HEK293T (cell line): Measurements from ENCODE around the gene PRCP.

Experiments used
- CTCF ChIA-PET: fragments of 350-600 bp; formaldehyde crosslinking; extraction: SDS; loops from one replicate; lab custom pipeline; 2021; ENCODE audit warnings: antibody characterized with exemption, inconsistent platforms; lab: Yijun Ruan, JAX
- POLR2A ChIA-PET: fragments of 350-600 bp; formaldehyde crosslinking; extraction: SDS; loops from one replicate; lab custom pipeline; 2020; ENCODE audit warnings: antibody characterized with exemption, inconsistent platforms; lab: Yijun Ruan, JAX
- DNase-seq: peaks from one replicate; pipeline ENCODE4 v3.0.0; 2012; ENCODE audit warnings: mixed read lengths; ENCODE audit errors: extremely low spot score
- ARNT ChIP-seq: fragments of 450-650 bp; IDR thresholded peaks from 2 replicates; pipeline ENCODE4 v1.6.1; 2017; ENCODE audit warnings: mild to moderate bottlenecking
- BHLHE40 ChIP-seq: fragments of 450-650 bp; IDR thresholded peaks from 2 replicates; pipeline ENCODE4 v1.6.1; 2016; ENCODE audit warnings: mild to moderate bottlenecking, moderate library complexity, borderline replicate concordance
- CTBP1 ChIP-seq: fragments of 450-650 bp; IDR thresholded peaks from 2 replicates; pipeline ENCODE4 v1.6.1; 2016; ENCODE audit warnings: borderline replicate concordance
- ELF4 ChIP-seq: fragments of 450-650 bp; IDR thresholded peaks from 2 replicates; pipeline ENCODE4 v1.6.1; 2017; ENCODE audit warnings: antibody characterized with exemption
- FOXA1 ChIP-seq: fragments of 450-650 bp; IDR thresholded peaks from 2 replicates; pipeline ENCODE4 v1.6.1; 2016; ENCODE audit warnings: mild to moderate bottlenecking
- FOXK2 ChIP-seq: fragments of 450-650 bp; IDR thresholded peaks from 2 replicates; pipeline ENCODE4 v1.6.1; 2016; ENCODE audit warnings: mild to moderate bottlenecking
- FOXM1 ChIP-seq: fragments of 450-650 bp; IDR thresholded peaks from 2 replicates; pipeline ENCODE4 v1.6.1; 2017; ENCODE audit warnings: mild to moderate bottlenecking, borderline replicate concordance
- HDGF ChIP-seq: fragments of 450-650 bp; IDR thresholded peaks from 2 replicates; pipeline ENCODE4 v1.6.1; 2017; ENCODE audit warnings: antibody characterized with exemption, borderline replicate concordance
- L3MBTL2 ChIP-seq: fragments of 450-650 bp; conservative IDR thresholded peaks from 2 replicates; pipeline ENCODE4 v1.6.1; 2016; ENCODE audit warnings: mild to moderate bottlenecking
- LEF1 ChIP-seq: fragments of 450-650 bp; IDR thresholded peaks from 2 replicates; pipeline ENCODE4 v1.6.1; 2017; ENCODE audit warnings: mild to moderate bottlenecking, borderline replicate concordance
- NFRKB ChIP-seq: fragments of 450-650 bp; IDR thresholded peaks from 2 replicates; pipeline ENCODE4 v1.6.1; 2016; ENCODE audit warnings: mild to moderate bottlenecking, moderate library complexity
- PKNOX1 ChIP-seq: fragments of 450-650 bp; IDR thresholded peaks from 2 replicates; pipeline ENCODE4 v1.6.1; 2016
- SP1 ChIP-seq: fragments of 450-650 bp; IDR thresholded peaks from 2 replicates; pipeline ENCODE4 v1.6.1; 2017
- SUZ12 ChIP-seq: fragments of 450-650 bp; IDR thresholded peaks from 2 replicates; pipeline ENCODE4 v1.6.1; 2016; ENCODE audit warnings: mild to moderate bottlenecking
- TARDBP ChIP-seq: fragments of 450-650 bp; IDR thresholded peaks from 2 replicates; pipeline ENCODE4 v1.6.1; 2016
- ZNF384 ChIP-seq: fragments of 450-650 bp; IDR thresholded peaks from 2 replicates; pipeline ENCODE4 v1.6.1; 2016

The PRCP gene

GRCh38 chr11:82907371-82907770, 7.1 kb upstream of the PRCP start:
- no peak for TF ChIP-seq TARDBP
- no peak for TF ChIP-seq NFRKB
- no peak for TF ChIP-seq SUZ12
- TF ChIP-seq ZNF384, result no peak
- TF ChIP-seq FOXK2, result no peak
- no peak for TF ChIP-seq HDGF
- TF ChIP-seq SP1, result no peak
- TF ChIP-seq CTBP1, result no peak
- no peak for TF ChIP-seq LEF1
- TF ChIP-seq FOXM1, result no peak
- no peak for TF ChIP-seq BHLHE40
- no peak for TF ChIP-seq ARNT
- TF ChIP-seq PKNOX1, result no peak
- TF ChIP-seq FOXA1, result no peak
- no peak for DNase-seq
- ChIA-PET CTCF (no interaction called here), POLR2A (no interaction called here)

- CTCF ChIA-PET, result no interaction called here
- TF ChIP-seq ZNF384, result no peak
- no peak for TF ChIP-seq SP1
- TF ChIP-seq SUZ12, result no peak
- TF ChIP-seq L3MBTL2, result no peak
- TF ChIP-seq ELF4, result no peak
- no peak for TF ChIP-seq HDGF
- TF ChIP-seq LEF1, result no peak
- no peak for TF ChIP-seq FOXK2
- TF ChIP-seq NFRKB, result no peak
- no peak for TF ChIP-seq CTBP1
- no peak for TF ChIP-seq FOXM1
- TF ChIP-seq BHLHE40, result no peak
- no peak for TF ChIP-seq ARNT
- no peak for TF ChIP-seq PKNOX1
- TF ChIP-seq TARDBP, result no peak
- POLR2A ChIA-PET, result no interaction called here
- no peak for DNase-seq
Measured at GRCh38 chr11:82906931-82907330, 6.7 kb upstream of the PRCP start.

- CTCF ChIA-PET, result no interaction called here
- no peak for DNase-seq
- no peak for TF ChIP-seq BHLHE40
- no peak for TF ChIP-seq TARDBP
- POLR2A ChIA-PET, result no interaction called here
Measured at GRCh38 chr11:82906236-82906635, 6.0 kb upstream of the PRCP start.

- ChIA-PET POLR2A (no interaction called here), CTCF (interaction anchor here (0.6 to 1.1 kb wide), 3 partner anchors 39 to 323 kb away, joined by 3 read pairs; no protein-coding TSS in a partner anchor)
Measured at GRCh38 chr11:82903843-82904586, 3.8 kb upstream of the PRCP start.

GRCh38 chr11:82902880-82903279, 2.6 kb upstream of the PRCP start:
- TF ChIP-seq TARDBP (no peak), ELF4 (no peak), NFRKB (no peak), FOXA1 (no peak), SP1 (no peak)
- CTCF ChIA-PET, result interaction anchor here (0.7 to 1.1 kb wide), 2 partner anchors 38 to 324 kb away, joined by 3 read pairs; no protein-coding TSS in a partner anchor
- POLR2A ChIA-PET, result no interaction called here
- no peak for DNase-seq

More at GRCh38 chr11:82903843-82904586, 3.8 kb upstream of the PRCP start:
- DNase-seq, result no peak
- TF ChIP-seq SUZ12 (no peak), CTBP1 (no peak), LEF1 (no peak)

- ChIA-PET CTCF (interaction anchor here (0.6 to 1.5 kb wide), 4 partner anchors 34 to 348 kb away, joined by 3 to 10 read pairs (median 3); partner anchors contain the start of gene RAB30), POLR2A (interaction anchor here (0.8 to 2.2 kb wide), 20 partner anchors 8 to 384 kb away, joined by 3 to 18 read pairs (median 5); partner anchors contain the start of genes CCDC90B, FAM181B, PCF11 and RAB30)
- DNase-seq, result no peak
- TF ChIP-seq L3MBTL2, result 0 out of 2 replicates have a peak, but pooled peaks have one; percentile 14
- no peak for TF ChIP-seq CTBP1
Measured at GRCh38 chr11:82901922-82902485, 1.8 kb upstream of the PRCP start.

GRCh38 chr11:82901165-82901921, 1.1 kb upstream of the PRCP start, which contains the start of gene DDIAS:
TSS of gene DDIAS (plus strand) at chr11:82901736. CDS start at chr11:82914739, 13,003 bp downstream.
- POLR2A ChIA-PET, result interaction anchor here (0.7 to 2.2 kb wide), 24 partner anchors 9 to 385 kb away, joined by 3 to 18 read pairs (median 4); partner anchors contain the start of genes ANKRD42, CCDC90B, FAM181B and PCF11
- TF ChIP-seq FOXK2 (no peak), ZNF384 (no peak), TARDBP (no peak), SP1 (no peak), L3MBTL2 (peak; percentile 91), ARNT (no peak), LEF1 (no peak), NFRKB (no peak), FOXM1 (no peak), CTBP1 (no peak), SUZ12 (no peak), ELF4 (no peak; the same call in 1 of the 2 replicates), BHLHE40 (peak; percentile 59)
- DNase-seq, result peak; percentile 90

More at GRCh38 chr11:82901165-82901921, 1.1 kb upstream of the PRCP start, which contains the start of gene DDIAS:
- CTCF ChIA-PET, result interaction anchor here (0.5 to 1.5 kb wide), 5 partner anchors 34 to 917 kb away, joined by 3 to 10 read pairs (median 3); partner anchors contain the start of gene RAB30
